Effector CD8-positive, alpha-beta T cell (primary cell): ENCODE data around the gene CEP20.

Source experiments
- DNase-seq: peaks from one replicate; lab custom pipeline; 2025; lab: John Stamatoyannopoulos, UW

Gene CEP20

DNA sequence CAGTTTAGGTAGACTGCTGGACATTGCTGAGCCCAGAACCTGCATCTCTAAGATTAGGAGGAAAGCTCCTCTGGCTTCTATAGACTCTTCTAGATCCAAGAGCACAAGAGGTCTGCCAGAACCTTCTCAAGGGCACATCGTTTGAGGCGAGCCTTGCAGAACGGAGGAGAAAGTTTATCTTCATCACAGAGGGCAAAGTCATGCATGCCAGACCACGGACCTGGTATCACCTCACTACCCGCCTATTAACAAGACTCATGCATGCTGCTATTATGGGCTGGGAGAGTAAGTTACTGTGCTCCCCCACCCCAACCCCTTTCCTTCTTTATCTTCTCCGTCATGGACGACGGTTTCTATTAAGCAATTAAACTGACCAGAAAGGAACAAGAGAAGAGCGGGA, 54.9 kb downstream of the CEP20 start:
- DNase-seq: no peak

DNA sequence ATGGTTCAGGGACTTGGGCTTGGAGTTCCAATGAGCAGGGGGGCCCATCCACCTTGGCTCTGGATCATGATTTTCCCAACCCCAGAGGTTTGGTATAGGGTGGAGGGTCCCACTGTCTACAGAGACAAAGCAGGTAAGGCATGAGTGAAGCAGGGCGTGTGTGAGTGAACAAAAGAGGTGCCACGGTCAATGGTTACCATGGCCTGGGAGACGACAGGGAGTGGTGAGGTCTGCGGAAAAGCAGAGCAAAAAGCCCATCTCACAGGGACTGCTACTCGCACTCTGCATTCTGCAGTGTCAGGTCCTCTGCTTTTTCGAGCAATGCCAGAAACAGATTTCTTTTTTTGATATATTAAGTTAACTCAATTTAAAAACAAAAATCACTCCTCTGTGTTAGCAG, 56.2 kb downstream of the CEP20 start:
- no peak for DNase-seq

DNA sequence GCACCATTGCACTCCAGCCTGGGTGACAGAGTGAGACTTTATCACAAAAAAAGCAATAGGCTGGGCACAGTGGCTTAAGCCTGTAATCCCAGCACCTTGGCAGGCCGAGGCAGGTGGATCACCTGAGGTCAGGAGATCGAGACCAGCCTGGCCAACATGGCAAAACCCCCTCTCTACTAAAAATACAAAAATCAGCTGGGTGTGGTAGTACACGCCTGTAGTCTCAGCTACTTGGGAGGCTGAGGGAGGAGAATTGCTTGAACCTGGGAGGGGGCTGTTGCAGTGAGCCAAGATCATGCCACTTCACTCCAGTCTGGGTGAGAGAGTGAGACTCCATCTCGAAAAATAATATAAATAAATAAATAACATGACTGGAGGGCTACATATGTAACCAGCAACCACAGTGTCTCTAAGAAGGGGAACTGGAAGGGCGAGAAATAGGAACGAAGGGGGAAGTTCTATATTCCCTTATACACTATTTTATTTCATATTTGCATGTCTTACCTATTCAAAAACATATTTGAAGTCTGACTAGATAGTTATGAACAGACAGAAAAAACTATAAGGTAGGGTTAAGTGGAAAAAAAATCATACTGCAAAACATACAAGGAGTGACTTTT, 57.5 kb downstream of the CEP20 start:
- no peak for DNase-seq

DNA sequence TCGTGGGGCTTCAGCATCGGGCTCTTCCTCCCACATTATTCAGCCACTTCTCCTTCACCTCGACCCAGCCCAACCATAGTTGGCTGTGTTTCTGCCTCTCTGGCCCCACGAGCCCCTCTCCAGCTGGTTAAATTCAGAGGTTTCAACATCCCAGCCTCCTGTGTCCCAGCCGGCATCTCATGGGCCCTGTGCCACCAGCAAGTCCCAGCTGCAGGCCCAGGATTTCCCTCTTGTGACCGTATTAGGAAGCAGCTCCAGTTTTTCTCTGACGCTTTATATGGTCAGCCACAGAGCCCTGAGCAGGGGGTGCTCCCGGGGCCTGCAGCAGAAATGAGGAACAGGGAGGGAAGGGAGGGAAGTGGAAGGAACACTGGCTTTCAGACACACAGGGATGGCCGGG, 58.9 kb downstream of the CEP20 start:
- DNase-seq: no peak

DNA sequence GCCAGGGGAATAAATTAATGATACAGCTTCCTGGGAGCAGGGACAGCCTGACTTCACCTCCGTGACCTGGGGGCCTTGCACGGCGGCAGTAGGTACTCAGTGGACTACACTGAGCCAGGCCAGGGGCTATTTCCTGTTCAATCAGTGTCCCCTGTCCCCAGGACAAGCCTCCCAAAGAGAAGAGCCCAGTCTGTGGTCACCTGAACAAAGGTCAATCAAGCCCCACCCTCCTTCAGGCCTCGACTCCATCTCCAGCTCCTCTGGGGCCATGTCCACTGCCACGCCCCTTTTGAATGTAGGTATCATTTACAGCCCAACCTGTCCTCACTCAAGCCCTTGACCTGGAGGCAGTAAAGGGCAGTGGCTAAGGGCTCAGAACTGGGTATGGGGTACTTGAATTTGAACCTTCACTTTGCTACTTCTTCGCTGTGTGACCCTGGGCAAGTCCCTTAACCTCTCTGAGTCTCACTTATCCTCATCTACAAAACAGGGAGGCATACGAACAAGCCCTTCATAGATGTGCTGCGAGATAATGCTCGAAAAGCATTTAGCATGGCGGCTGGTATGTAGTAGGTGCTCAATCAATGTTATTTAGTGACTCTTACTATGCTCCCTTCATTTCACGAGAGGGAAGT, 60.6 kb downstream of the CEP20 start:
- DNase-seq: no peak

DNA sequence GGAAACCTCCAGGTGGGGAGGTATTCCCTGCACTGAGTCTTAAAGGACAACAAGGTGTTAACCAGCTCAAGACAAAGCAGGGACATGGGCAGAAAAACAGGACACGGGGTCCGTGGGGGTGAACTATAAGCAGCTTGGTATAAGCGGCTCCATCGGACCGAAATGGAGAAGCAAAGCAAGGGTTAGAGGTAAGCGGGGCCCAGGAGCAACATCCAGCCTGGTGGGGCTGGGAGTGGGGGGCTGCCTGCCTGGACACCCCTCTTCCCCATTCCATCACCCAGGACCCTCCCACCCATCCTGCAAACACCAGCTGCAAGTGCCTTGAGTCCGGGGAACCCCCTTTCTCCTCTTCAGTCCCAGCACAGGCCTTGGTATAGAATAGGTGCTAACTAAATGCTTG, 61.1 kb downstream of the CEP20 start:
- DNase-seq: no peak

DNA sequence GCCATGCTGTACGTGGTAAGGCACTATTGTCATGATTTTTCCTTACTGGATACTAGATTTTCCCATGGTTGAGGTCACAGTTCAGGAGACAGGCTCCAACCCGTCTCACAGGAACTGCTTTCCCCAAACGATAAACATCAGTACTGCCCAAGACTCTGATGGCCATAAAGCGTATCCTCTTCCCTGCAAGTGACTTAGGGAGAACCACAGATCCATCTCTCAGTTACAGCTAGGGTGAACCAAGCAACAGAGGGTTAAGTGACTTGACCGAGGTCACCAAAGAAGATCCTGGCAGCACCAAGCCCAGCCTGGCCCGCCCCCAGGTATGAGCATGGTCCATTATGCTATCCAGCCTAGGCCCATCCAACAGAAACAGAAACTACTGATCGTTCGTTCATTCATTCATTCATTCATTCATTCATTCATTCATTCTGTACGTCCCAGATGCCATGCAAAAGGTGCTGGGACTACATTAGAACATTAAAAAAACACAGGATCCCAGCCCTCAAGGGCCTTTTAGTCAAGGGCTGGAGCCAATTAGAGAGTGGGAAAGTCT, 62.6 kb downstream of the CEP20 start:
- no peak for DNase-seq

DNA sequence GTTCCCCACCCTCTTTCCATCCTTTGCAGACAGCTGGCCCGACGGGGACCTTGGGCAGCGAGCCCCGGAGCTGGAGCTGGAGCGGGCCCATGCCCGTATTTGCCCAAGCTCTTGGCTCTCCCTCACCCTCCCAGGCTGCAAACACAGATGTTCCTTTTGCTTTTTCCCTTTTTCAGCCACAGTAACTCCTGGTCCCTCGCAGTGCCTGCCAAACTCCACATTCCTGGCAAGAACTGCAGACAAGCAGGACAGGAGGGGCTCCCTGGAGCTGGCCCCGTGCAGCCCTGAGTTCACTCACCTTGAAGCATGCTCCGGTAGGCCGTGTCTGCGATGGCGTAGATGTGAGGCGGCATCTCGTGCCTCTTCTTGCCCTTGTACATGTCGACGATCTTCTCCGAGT, 65.4 kb downstream of the CEP20 start:
- DNase-seq: no peak

DNA sequence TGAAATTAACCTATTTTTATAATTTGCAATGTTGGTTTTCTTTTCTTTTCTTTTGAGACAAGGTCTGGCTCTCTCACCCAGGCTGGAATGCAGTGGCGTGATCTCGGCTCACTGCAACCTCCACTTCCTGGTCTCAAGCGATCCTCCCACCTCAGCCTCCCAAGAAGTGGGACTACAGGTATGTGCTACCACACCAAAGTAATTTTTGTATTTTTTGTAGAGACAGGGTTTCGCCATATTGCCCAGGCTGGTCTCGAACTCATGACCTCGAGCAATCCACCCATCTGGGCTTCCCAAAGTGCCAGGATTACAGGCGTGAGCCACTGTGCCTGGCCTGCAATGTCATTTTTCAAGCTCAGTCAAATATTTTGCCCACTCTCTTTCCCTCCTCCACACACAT, 67.6 kb downstream of the CEP20 start:
- no peak for DNase-seq

DNA sequence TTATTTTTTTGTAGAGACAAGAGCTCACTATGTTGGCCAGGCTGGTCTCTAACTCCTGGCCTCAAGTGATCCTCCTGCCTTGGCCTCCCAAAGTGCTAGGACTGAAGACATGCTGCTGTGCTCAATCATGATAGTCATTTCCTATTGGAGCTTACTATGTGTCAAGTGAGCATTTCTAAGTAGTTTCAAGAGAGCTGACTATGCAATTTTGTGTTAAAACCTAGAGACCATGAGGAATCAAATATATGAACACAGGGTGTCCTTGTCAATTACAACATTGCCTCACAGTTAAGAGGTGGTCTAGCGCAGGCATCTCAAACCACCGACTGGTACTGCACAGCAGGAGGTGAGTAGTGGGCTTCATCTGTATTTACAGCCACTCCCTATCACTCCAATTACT, 69.4 kb downstream of the CEP20 start:
- DNase-seq: no peak

DNA sequence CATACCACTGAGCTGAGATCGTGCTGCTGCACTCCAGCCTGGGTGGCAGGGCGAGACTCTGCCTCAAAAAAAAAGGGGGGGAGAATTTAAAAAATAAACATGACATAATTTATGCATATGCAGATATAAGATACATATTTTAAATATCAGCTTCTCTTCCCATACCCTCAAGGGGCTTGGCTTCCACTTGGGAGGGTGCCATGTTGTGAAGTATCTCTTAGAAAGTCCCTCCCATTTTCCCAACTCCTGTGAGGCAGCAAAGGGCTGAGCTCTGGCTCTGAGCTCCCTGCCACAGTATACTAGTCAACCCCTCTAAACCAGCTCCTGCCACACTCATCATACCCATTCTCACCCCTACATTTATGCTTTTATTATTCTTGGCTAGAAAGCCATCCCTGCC, 71.0 kb downstream of the CEP20 start:
- no peak for DNase-seq

DNA sequence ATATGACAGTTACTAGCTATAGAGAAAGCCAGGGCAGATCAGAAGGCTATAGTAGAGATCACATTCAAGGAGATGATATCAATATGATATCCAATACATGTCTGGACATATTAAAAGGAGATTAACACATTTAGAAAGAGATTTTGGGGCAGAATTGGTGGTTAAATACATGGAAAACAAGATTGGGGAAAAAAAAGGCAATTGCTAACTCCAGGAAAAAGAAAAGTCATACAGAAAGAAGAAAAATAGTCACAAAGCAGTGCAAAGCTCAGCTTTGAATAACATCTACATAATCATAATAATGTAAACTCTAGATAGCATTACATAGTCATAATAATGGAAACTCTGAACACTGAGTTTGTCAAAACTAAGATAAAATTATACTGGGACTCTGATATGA, 72.2 kb downstream of the CEP20 start:
- no peak for DNase-seq
